ENCODE data around the gene OPN1MW3. TPM values are rescaled to one million over a fixed set of nuclear protein-coding genes. Genes with fewer than 3 reads are reported as not detected.
"Not testable (repeated sequence)": the region's sequence is repeated elsewhere in the genome, so short reads cannot be mapped to it uniquely, and the experiment has no call there.

OPN1MW3 gene
- total RNA-seq, 1 donor from 2014 or later = not detected

DNA sequence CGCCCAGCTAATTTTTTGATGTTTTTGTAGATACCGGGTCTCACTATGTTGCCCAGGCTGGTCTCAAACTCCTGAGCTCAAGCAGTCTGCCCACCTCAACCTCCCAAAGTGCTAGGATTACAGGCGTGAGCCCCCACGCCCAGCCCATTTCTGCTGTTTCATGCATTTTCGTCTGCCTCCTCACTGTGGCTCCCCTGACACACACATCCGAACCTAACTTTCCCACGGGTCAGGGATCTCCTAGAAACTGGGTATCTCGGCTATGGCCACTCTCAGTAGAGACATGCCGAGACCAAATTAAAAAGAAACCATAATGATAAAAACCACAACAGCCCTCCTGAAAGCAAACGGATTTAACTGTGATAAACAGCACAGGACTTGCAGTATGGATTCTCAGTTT lies 9.3 kb upstream of the OPN1MW3 start:
- H3K4me2 ChIP-seq (ENCODE audit: low read length); H4K20me1 ChIP-seq (ENCODE audit: insufficient read depth, low read length); H3K4me1 ChIP-seq (ENCODE audit: insufficient read depth, low read length); H3K79me2 ChIP-seq (ENCODE audit: insufficient read depth, low read length); H2AFZ ChIP-seq (ENCODE audit: low read depth, low read length); H3K9ac ChIP-seq (ENCODE audit: low read length); H3K27me3 Mint-ChIP-seq (ENCODE audit: low read depth, unreplicated experiment); H3K36me3 Mint-ChIP-seq (ENCODE audit: low read depth, unreplicated experiment); H3K4me3 Mint-ChIP-seq (ENCODE audit: unreplicated experiment); H3K9me3 ChIP-seq (ENCODE audit: insufficient read depth, low read depth, low read length); FAIRE-seq; H3K4me1 Mint-ChIP-seq (ENCODE audit: low read depth, unreplicated experiment); H3K27ac ChIP-seq (ENCODE audit: low read depth, low read length); H3K36me3 ChIP-seq (ENCODE audit: insufficient read depth, low read length); DNase-seq (ENCODE audit: low read depth); H3K4me3 ChIP-seq (ENCODE audit: insufficient read depth, low read depth, low read length); H3K9me3 Mint-ChIP-seq (ENCODE audit: unreplicated experiment); H3K27ac Mint-ChIP-seq (ENCODE audit: unreplicated experiment); H3K27me3 ChIP-seq (ENCODE audit: insufficient read depth, low read length): not testable (repeated sequence)

DNA sequence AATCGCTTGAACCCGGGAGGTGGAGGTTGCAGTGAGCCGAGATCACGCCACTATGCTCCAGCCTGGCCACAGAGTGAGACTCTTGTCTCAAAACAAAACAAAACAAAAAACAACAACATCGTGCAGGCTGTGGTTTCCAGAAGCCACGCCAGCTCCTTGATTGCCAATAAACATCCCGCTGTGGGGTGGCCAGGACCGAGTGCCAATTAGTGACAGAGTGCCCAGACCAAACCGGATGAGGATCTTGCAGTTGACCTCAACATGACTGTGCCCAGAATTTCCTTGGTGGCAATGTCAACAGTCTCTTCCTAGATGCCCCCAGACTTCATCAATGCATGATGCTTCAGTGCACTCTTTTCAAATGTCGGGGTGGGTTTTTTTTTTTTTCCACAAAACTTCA lies 1.3 kb downstream of the OPN1MW3 start:
- H3K27ac ChIP-seq (ENCODE audit: low read depth, low read length); H3K27ac Mint-ChIP-seq (ENCODE audit: unreplicated experiment); FAIRE-seq; H3K4me3 ChIP-seq (ENCODE audit: insufficient read depth, low read depth, low read length); H3K4me1 Mint-ChIP-seq (ENCODE audit: low read depth, unreplicated experiment); H3K27me3 Mint-ChIP-seq (ENCODE audit: low read depth, unreplicated experiment); H3K36me3 Mint-ChIP-seq (ENCODE audit: low read depth, unreplicated experiment); DNase-seq (ENCODE audit: low read depth); H3K9me3 Mint-ChIP-seq (ENCODE audit: unreplicated experiment); H2AFZ ChIP-seq (ENCODE audit: low read depth, low read length); H3K36me3 ChIP-seq (ENCODE audit: insufficient read depth, low read length); H4K20me1 ChIP-seq (ENCODE audit: insufficient read depth, low read length); H3K79me2 ChIP-seq (ENCODE audit: insufficient read depth, low read length); H3K9me3 ChIP-seq (ENCODE audit: insufficient read depth, low read depth, low read length); H3K4me3 Mint-ChIP-seq (ENCODE audit: unreplicated experiment); H3K9ac ChIP-seq (ENCODE audit: low read length); H3K4me2 ChIP-seq (ENCODE audit: low read length); H3K4me1 ChIP-seq (ENCODE audit: insufficient read depth, low read length); H3K27me3 ChIP-seq (ENCODE audit: insufficient read depth, low read length): not testable (repeated sequence)

DNA sequence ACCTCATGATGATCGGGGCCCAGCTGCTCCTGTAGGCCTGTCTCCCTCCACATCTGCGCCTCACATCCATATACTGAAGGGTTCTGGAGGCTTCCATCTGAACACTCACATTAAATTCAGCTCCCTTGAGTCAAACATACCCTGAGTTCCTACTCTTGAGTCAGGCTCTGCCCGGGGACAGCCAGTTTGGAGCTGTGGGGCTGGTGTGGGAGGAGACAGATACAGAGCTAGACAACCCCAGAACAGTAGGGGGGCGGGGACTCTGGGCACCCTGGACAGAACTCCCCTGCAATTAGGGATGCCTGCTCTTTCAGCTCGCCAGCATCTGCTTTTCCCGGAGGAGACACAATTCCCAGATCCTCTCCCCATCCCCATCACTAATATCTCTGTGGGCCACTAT lies 5.7 kb downstream of the OPN1MW3 start:
- H3K27me3 Mint-ChIP-seq (ENCODE audit: low read depth, unreplicated experiment); H3K4me1 ChIP-seq (ENCODE audit: insufficient read depth, low read length); H3K79me2 ChIP-seq (ENCODE audit: insufficient read depth, low read length); H3K9ac ChIP-seq (ENCODE audit: low read length); H3K9me3 ChIP-seq (ENCODE audit: insufficient read depth, low read depth, low read length); H3K4me1 Mint-ChIP-seq (ENCODE audit: low read depth, unreplicated experiment); FAIRE-seq; H3K36me3 Mint-ChIP-seq (ENCODE audit: low read depth, unreplicated experiment); H3K4me3 ChIP-seq (ENCODE audit: insufficient read depth, low read depth, low read length); H3K36me3 ChIP-seq (ENCODE audit: insufficient read depth, low read length); H3K27ac Mint-ChIP-seq (ENCODE audit: unreplicated experiment); H3K27ac ChIP-seq (ENCODE audit: low read depth, low read length); H3K4me2 ChIP-seq (ENCODE audit: low read length); H3K4me3 Mint-ChIP-seq (ENCODE audit: unreplicated experiment); H3K9me3 Mint-ChIP-seq (ENCODE audit: unreplicated experiment); H3K27me3 ChIP-seq (ENCODE audit: insufficient read depth, low read length); H4K20me1 ChIP-seq (ENCODE audit: insufficient read depth, low read length); DNase-seq (ENCODE audit: low read depth); H2AFZ ChIP-seq (ENCODE audit: low read depth, low read length): not testable (repeated sequence)

DNA sequence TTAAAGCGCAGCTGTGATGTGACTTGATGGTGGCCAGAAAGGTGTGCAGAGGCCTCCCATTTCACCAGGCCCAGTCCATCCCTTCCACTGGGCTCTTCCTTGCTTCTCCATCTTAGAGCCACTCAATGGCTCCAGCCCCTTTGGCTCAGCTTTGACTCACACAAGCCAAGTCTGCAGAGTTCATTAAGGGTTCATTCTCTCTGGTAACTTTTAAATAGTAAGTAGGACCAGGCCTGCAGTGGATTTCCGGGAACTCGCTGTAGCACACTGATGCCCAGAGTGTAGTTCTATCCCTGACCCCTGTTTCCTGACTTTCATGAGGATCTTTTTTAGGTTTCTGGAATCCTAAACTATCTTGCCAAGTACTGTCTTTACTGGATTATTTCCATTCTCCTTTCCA lies 11.9 kb downstream of the OPN1MW3 start:
- not testable (repeated sequence) for H3K9me3 Mint-ChIP-seq (ENCODE audit: unreplicated experiment); H3K4me2 ChIP-seq (ENCODE audit: low read length); H3K27ac ChIP-seq (ENCODE audit: low read depth, low read length); H3K4me3 ChIP-seq (ENCODE audit: insufficient read depth, low read depth, low read length); H3K4me1 ChIP-seq (ENCODE audit: insufficient read depth, low read length); H3K4me3 Mint-ChIP-seq (ENCODE audit: unreplicated experiment); H3K27me3 ChIP-seq (ENCODE audit: insufficient read depth, low read length); H3K9ac ChIP-seq (ENCODE audit: low read length); FAIRE-seq; H3K9me3 ChIP-seq (ENCODE audit: insufficient read depth, low read depth, low read length); H3K36me3 ChIP-seq (ENCODE audit: insufficient read depth, low read length); H3K27ac Mint-ChIP-seq (ENCODE audit: unreplicated experiment); H4K20me1 ChIP-seq (ENCODE audit: insufficient read depth, low read length); H2AFZ ChIP-seq (ENCODE audit: low read depth, low read length); H3K79me2 ChIP-seq (ENCODE audit: insufficient read depth, low read length); H3K27me3 Mint-ChIP-seq (ENCODE audit: low read depth, unreplicated experiment); H3K36me3 Mint-ChIP-seq (ENCODE audit: low read depth, unreplicated experiment); H3K4me1 Mint-ChIP-seq (ENCODE audit: low read depth, unreplicated experiment); DNase-seq (ENCODE audit: low read depth)

DNA sequence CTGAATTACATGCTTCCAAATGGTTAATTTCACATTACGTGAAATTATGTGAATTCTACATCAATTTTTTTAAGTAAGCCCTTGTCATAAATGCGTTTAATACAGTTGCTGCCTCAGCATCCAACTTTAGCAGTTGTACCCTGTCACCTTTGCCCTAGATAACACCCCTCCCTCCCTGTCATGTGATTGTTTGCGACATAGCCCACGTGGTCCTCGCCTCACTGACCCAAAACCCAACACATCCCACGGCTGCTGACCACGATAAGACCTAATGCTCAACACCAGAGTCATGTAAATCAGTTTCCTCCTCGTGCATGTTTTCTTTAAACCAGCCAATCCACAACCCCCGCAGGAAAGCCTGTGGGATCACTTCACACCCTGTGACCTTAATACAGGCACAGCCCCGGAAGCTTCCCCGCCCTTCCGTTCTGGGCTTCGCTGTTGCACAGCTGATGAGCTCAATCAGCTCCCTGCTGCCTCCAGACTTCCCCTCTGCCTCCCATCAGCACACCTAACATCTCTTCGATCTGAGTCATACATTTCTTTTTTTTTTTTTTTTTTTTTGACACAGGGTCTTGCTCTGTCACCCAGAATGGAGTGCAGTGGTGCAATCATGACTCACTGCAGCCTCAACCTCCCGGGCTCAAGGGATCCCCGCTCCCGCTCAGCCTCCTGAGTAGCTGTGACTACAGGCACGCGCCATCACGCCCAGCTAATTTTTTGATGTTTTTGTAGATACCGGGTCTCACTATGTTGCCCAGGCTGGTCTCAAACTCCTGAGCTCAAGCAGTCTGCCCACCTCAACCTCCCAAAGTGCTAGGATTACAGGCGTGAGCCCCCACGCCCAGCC lies 27.3 kb downstream of the OPN1MW3 start:
- H3K4me3 Mint-ChIP-seq (ENCODE audit: unreplicated experiment); H3K4me1 ChIP-seq (ENCODE audit: insufficient read depth, low read length); H3K27me3 Mint-ChIP-seq (ENCODE audit: low read depth, unreplicated experiment); H3K79me2 ChIP-seq (ENCODE audit: insufficient read depth, low read length); DNase-seq (ENCODE audit: low read depth); FAIRE-seq; H3K9me3 ChIP-seq (ENCODE audit: insufficient read depth, low read depth, low read length); H3K4me3 ChIP-seq (ENCODE audit: insufficient read depth, low read depth, low read length); H4K20me1 ChIP-seq (ENCODE audit: insufficient read depth, low read length); H3K27ac ChIP-seq (ENCODE audit: low read depth, low read length); H3K4me1 Mint-ChIP-seq (ENCODE audit: low read depth, unreplicated experiment); H3K36me3 Mint-ChIP-seq (ENCODE audit: low read depth, unreplicated experiment); H3K27me3 ChIP-seq (ENCODE audit: insufficient read depth, low read length); H3K4me2 ChIP-seq (ENCODE audit: low read length); H3K36me3 ChIP-seq (ENCODE audit: insufficient read depth, low read length); H3K9ac ChIP-seq (ENCODE audit: low read length); H3K27ac Mint-ChIP-seq (ENCODE audit: unreplicated experiment); H2AFZ ChIP-seq (ENCODE audit: low read depth, low read length); H3K9me3 Mint-ChIP-seq (ENCODE audit: unreplicated experiment): not testable (repeated sequence)

DNA sequence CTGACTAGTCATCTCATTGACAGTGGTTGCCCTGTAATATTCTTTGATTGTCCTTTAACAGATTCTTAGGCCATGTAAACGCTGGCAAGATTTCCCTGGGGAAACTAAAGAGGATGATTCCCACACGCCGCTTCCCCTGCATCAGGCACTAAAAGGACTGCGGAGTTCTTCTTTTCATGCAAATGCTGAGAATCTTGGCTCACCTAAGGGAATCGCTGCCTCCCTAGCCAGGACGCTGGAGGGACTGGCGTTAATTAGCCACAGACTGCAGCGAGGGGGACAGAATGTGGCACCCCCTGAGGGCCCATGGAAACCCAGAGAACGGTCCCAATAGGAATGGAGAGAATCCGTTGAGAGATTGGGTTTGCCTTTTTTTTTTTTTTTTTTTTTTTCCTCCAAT lies 29.0 kb downstream of the OPN1MW3 start:
- not testable (repeated sequence) for H3K27ac ChIP-seq (ENCODE audit: low read depth, low read length); H3K27me3 Mint-ChIP-seq (ENCODE audit: low read depth, unreplicated experiment); H3K79me2 ChIP-seq (ENCODE audit: insufficient read depth, low read length); H3K36me3 Mint-ChIP-seq (ENCODE audit: low read depth, unreplicated experiment); H3K4me1 ChIP-seq (ENCODE audit: insufficient read depth, low read length); FAIRE-seq; H3K9me3 Mint-ChIP-seq (ENCODE audit: unreplicated experiment); H3K9ac ChIP-seq (ENCODE audit: low read length); H2AFZ ChIP-seq (ENCODE audit: low read depth, low read length); H3K36me3 ChIP-seq (ENCODE audit: insufficient read depth, low read length); H3K27ac Mint-ChIP-seq (ENCODE audit: unreplicated experiment); H4K20me1 ChIP-seq (ENCODE audit: insufficient read depth, low read length); H3K9me3 ChIP-seq (ENCODE audit: insufficient read depth, low read depth, low read length); H3K27me3 ChIP-seq (ENCODE audit: insufficient read depth, low read length); DNase-seq (ENCODE audit: low read depth); H3K4me1 Mint-ChIP-seq (ENCODE audit: low read depth, unreplicated experiment); H3K4me2 ChIP-seq (ENCODE audit: low read length); H3K4me3 ChIP-seq (ENCODE audit: insufficient read depth, low read depth, low read length); H3K4me3 Mint-ChIP-seq (ENCODE audit: unreplicated experiment)
